Esophagus muscularis mucosa (tissue), 4 donors: ENCODE measurements around the gene DYNC1I2.

Experiments
- EP300 ChIP-seq: sonication (generic); formaldehyde crosslinking; IDR thresholded peaks from one replicate; pipeline ENCODE4 v1.6.1; 2017; ENCODE audit warnings: antibody characterized with exemption
- POLR2A ChIP-seq: fragments of 450-650 bp; IDR thresholded peaks from one replicate; pipeline ENCODE4 v1.6.1; 2017; ENCODE audit warnings: antibody characterized with exemption, moderate library complexity, mild to moderate bottlenecking, low read depth
- POLR2AphosphoS5 ChIP-seq, 2 donors: sonication (generic); formaldehyde crosslinking; IDR thresholded peaks; one replicate each; pipeline ENCODE4 v1.6.1; 2017; ENCODE audit warnings: antibody characterized with exemption in 2 of 2
- TF ChIP-seq, protein P1 (sequence below), 3 experiments: fragments of 200-600 bp in 2 of 3; fragments of 450-650 bp in 1 of 3; sonication (generic) in 2 of 3; IDR thresholded peaks; one replicate each; pipeline ENCODE4 v1.5.1; 2017 to 2019; ENCODE audit warnings: antibody characterized with exemption in 3 of 3, mild to moderate bottlenecking in 2 of 3, moderate library complexity in 1 of 3

DNA sequence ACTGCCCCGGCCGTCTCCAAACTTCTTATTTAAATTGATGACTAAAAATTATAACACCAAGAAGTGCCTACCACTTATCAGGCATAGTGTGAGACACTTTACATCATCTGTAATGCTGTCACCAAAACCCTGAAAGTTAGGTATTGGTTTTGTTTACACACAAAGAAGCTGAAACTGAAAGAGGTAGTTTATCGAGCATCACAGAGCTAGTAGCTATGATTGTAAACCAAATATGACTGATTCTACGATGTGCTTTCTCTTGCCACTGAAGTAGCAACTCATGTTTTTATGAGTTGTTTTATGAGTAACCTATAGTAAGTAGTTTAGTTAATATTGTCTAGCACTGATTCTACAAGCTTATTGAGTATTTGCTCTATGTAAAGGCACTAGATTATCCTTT lies 31.5 kb downstream of the DYNC1I2 start:
- TF ChIP-seq, protein P1, sequence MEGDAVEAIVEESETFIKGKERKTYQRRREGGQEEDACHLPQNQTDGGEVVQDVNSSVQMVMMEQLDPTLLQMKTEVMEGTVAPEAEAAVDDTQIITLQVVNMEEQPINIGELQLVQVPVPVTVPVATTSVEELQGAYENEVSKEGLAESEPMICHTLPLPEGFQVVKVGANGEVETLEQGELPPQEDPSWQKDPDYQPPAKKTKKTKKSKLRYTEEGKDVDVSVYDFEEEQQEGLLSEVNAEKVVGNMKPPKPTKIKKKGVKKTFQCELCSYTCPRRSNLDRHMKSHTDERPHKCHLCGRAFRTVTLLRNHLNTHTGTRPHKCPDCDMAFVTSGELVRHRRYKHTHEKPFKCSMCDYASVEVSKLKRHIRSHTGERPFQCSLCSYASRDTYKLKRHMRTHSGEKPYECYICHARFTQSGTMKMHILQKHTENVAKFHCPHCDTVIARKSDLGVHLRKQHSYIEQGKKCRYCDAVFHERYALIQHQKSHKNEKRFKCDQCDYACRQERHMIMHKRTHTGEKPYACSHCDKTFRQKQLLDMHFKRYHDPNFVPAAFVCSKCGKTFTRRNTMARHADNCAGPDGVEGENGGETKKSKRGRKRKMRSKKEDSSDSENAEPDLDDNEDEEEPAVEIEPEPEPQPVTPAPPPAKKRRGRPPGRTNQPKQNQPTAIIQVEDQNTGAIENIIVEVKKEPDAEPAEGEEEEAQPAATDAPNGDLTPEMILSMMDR (IDR thresholded peaks at IDR 0.05) = no peak
- TF ChIP-seq POLR2AphosphoS5 (IDR thresholded peaks at IDR 0.05) = no peak
- TF ChIP-seq EP300 = no peak
- no peak for TF ChIP-seq POLR2A
